ENCODE measurements around the gene TMEM205.

GRCh38 chr19:11356676-11357550 is 10.8 kb upstream of the TMEM205 start:
- TF ChIP-seq TARDBP (IDR thresholded peaks at IDR 0.05; ENCODE audit: borderline replicate concordance) (no peak), YBX1 (IDR thresholded peaks at IDR 0.05) (no peak), RFX5 (IDR thresholded peaks at IDR 0.05; ENCODE audit: low read depth, low read length) (no peak), ZBTB33 (IDR thresholded peaks at IDR 0.05) (no peak), TBL1XR1 (IDR thresholded peaks at IDR 0.05; ENCODE audit: low read depth, low read length) (no peak), USF2 (IDR thresholded peaks at IDR 0.05; ENCODE audit: borderline replicate concordance, low read depth, low read length) (no peak), RBBP5 (conservative IDR thresholded peaks at IDR 0.05) (no peak), SPI1 (IDR thresholded peaks at IDR 0.05; ENCODE audit: borderline replicate concordance, insufficient read depth, low read depth, low read length) (no peak)
- TF ChIP-seq, protein P1, sequence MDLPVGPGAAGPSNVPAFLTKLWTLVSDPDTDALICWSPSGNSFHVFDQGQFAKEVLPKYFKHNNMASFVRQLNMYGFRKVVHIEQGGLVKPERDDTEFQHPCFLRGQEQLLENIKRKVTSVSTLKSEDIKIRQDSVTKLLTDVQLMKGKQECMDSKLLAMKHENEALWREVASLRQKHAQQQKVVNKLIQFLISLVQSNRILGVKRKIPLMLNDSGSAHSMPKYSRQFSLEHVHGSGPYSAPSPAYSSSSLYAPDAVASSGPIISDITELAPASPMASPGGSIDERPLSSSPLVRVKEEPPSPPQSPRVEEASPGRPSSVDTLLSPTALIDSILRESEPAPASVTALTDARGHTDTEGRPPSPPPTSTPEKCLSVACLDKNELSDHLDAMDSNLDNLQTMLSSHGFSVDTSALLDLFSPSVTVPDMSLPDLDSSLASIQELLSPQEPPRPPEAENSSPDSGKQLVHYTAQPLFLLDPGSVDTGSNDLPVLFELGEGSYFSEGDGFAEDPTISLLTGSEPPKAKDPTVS (IDR thresholded peaks at IDR 0.05; ENCODE audit: low read depth, low read length): no peak
